Muscle layer of colon (tissue), 2 donors: ENCODE data around the gene QKI.

Experiments used
- H3K27ac ChIP-seq: one replicate; pipeline ENCODE4 v1.7.0; 2013; ENCODE audit warnings: low read depth, mild to moderate bottlenecking, low read length, moderate library complexity
- H3K27me3 ChIP-seq, 2 donors: one replicate each; pipeline ENCODE4 v1.7.0; 2013; ENCODE audit warnings: low read length in 2 of 2, mild to moderate bottlenecking in 2 of 2; ENCODE audit not compliant: insufficient read depth in 2 of 2, control insufficient read depth in 1 of 2
- H3K36me3 ChIP-seq: one replicate; pipeline ENCODE4 v1.7.0; 2013; ENCODE audit warnings: mild to moderate bottlenecking, low read length; ENCODE audit not compliant: insufficient read depth
- H3K4me1 ChIP-seq: one replicate; pipeline ENCODE4 v1.7.0; 2013; ENCODE audit warnings: mild to moderate bottlenecking, low read length; ENCODE audit not compliant: insufficient read depth
- H3K4me3 ChIP-seq, 2 donors: one replicate each; pipeline ENCODE4 v1.7.0; 2013; ENCODE audit warnings: low read length in 2 of 2, low read depth in 1 of 2, mild to moderate bottlenecking in 1 of 2, moderate library complexity in 1 of 2
- H3K9ac ChIP-seq: one replicate; pipeline ENCODE4 v1.7.0; 2013; ENCODE audit warnings: low read length
- H3K9me3 ChIP-seq: one replicate; pipeline ENCODE4 v1.7.0; 2013; ENCODE audit warnings: mild to moderate bottlenecking, low read length
- donor health status: abdominal sarcoma.
- donor health status: Adenocarcinoma of cecum.

QKI gene

GRCh38 chr6:163607792-163608191, 193.3 kb downstream of the QKI start:
- H3K27ac ChIP-seq = no peak overlapping the region
- no peaks in the 10 kb centered on the region for H3K27me3 ChIP-seq
- no peaks in the 10 kb centered on the region for H3K4me1 ChIP-seq
- H3K4me3 ChIP-seq = no peak overlapping the region
- H3K9me3 ChIP-seq = no peaks in the 10 kb centered on the region
- H3K9ac ChIP-seq = no peak overlapping the region
- no peaks in the 10 kb centered on the region for H3K36me3 ChIP-seq

GRCh38 chr6:163608204-163608644, 193.7 kb downstream of the QKI start:
- H3K36me3 ChIP-seq = no peaks in the 10 kb centered on the region
- no peak overlapping the region for H3K9ac ChIP-seq
- H3K4me1 ChIP-seq = no peaks in the 10 kb centered on the region

DNA sequence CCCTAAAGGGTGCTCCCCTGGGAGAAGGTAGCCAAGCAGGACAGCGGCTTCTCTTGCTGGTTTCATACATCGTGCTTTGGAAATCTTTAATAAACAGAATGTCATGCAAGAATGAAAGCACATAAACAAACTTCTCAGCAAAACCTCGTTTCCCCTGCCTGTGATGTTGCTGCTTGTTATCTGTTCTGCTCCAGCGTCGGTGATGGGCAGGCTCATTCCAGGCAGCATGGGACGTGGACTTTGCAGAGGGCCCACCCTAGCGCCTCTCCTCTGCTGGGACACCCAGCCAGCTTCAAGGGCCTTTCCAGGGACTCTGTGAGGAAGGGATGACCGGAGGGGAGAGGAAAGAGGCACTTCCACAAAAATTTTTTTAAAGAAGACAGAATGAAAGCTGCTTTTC, 197.7 kb downstream of the QKI start:
- Histone ChIP-seq H3K36me3 (no peaks in the 10 kb centered on the region), H3K4me1 (no peaks in the 10 kb centered on the region), H3K27ac (no peak overlapping the region), H3K9me3 (no peaks in the 10 kb centered on the region), H3K4me3 (no peak overlapping the region), H3K9ac (no peak overlapping the region), H3K27me3 (no peaks in the 10 kb centered on the region)

More at GRCh38 chr6:163608204-163608644, 193.7 kb downstream of the QKI start:
- Histone ChIP-seq H3K4me3 (no peak overlapping the region), H3K27ac (no peak overlapping the region), H3K27me3 (no peaks in the 10 kb centered on the region), H3K9me3 (no peaks in the 10 kb centered on the region)

GRCh38 chr6:163613025-163613424, 198.5 kb downstream of the QKI start:
- Histone ChIP-seq H3K9ac (no peak overlapping the region), H3K9me3 (no peaks in the 10 kb centered on the region), H3K4me1 (no peaks in the 10 kb centered on the region), H3K36me3 (no peaks in the 10 kb centered on the region), H3K27me3 (no peaks in the 10 kb centered on the region), H3K4me3 (no peak overlapping the region), H3K27ac (no peak overlapping the region)

GRCh38 chr6:163613668-163614067, 199.2 kb downstream of the QKI start:
- no peaks in the 10 kb centered on the region for H3K27me3 ChIP-seq
- no peaks in the 10 kb centered on the region for H3K4me1 ChIP-seq
- H3K9me3 ChIP-seq = no peaks in the 10 kb centered on the region
- no peaks in the 10 kb centered on the region for H3K36me3 ChIP-seq
- no peak overlapping the region for H3K4me3 ChIP-seq
- H3K27ac ChIP-seq = no peak overlapping the region
- H3K9ac ChIP-seq = no peak overlapping the region

DNA sequence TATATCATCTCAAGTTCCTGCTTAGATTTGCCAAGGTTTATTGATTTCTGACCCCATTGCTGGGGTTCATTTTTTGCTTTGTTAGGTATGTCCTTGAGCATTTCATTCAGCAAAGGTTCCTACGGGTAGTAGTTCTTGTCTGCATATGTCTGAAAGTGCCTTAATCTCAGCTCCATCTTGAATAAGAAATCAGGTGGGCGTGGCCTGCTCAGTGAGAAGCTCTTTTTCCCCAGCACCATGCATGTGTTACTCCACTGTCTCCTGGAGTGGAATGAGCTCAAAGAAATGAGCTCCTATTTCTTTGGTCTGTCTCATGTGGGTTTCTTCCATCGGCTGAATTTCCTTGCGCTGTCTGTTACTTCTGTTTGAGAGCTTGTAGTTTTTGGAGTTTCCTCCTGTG, 201.9 kb downstream of the QKI start:
- H3K4me3 ChIP-seq = no peak overlapping the region
- H3K9ac ChIP-seq = no peak overlapping the region
- no peaks in the 10 kb centered on the region for H3K27me3 ChIP-seq
- no peaks in the 10 kb centered on the region for H3K4me1 ChIP-seq
- H3K9me3 ChIP-seq = no peaks in the 10 kb centered on the region
- H3K27ac ChIP-seq = no peak overlapping the region
- no peaks in the 10 kb centered on the region for H3K36me3 ChIP-seq

DNA sequence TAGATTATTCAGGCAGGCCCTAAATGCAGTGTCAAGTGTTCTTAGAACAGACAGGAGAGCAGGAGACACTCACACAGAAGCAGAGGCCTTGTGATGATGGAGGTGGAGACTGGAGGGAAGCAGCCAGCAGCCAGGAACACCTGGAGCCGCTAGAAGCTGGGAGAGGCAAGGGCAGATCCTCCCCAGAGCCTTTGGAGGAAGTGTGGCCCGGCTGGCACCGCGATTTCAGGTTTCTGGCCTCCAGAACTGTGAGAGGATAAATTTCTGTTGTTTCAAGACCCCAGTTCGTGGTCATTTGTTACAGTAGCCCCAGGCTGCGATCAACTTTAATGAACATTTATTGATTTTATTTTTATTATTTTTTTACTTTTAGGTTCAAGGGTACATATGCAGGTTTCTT, 203.0 kb downstream of the QKI start:
- H3K9me3 ChIP-seq = no peaks in the 10 kb centered on the region
- H3K4me3 ChIP-seq = no peak overlapping the region
- no peaks in the 10 kb centered on the region for H3K4me1 ChIP-seq
- no peak overlapping the region for H3K9ac ChIP-seq
- no peaks in the 10 kb centered on the region for H3K27me3 ChIP-seq
- no peaks in the 10 kb centered on the region for H3K36me3 ChIP-seq
- H3K27ac ChIP-seq = no peak overlapping the region

DNA sequence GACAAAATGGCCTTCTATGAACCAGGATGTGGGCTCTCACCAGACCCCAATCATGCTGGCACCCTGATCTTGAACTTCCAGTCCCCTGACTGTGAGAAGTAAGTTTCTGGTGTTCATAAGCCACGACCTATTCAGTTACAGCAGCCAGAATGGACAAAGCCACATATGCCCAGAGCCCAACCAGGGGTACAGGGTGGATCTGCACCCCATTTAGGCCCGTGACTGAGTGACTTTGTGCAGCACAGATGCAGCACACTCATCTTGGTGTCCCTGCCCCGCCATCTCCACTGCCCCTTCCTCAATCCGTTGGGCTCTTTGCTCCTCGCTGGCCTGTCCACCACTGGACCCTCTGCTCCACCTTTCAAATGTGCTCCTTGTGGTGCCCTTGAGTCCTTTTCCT, 205.6 kb downstream of the QKI start:
- Histone ChIP-seq H3K27me3 (no peaks in the 10 kb centered on the region), H3K4me3 (no peak overlapping the region), H3K27ac (no peak overlapping the region), H3K4me1 (no peaks in the 10 kb centered on the region), H3K9me3 (no peaks in the 10 kb centered on the region), H3K36me3 (no peaks in the 10 kb centered on the region), H3K9ac (no peak overlapping the region)

GRCh38 chr6:163620670-163621330, 206.3 kb downstream of the QKI start:
- Histone ChIP-seq H3K9ac (no peak overlapping the region), H3K27ac (no peak overlapping the region), H3K4me3 (no peak overlapping the region), H3K36me3 (no peaks in the 10 kb centered on the region), H3K27me3 (no peaks in the 10 kb centered on the region), H3K4me1 (no peaks in the 10 kb centered on the region), H3K9me3 (no peaks in the 10 kb centered on the region)

DNA sequence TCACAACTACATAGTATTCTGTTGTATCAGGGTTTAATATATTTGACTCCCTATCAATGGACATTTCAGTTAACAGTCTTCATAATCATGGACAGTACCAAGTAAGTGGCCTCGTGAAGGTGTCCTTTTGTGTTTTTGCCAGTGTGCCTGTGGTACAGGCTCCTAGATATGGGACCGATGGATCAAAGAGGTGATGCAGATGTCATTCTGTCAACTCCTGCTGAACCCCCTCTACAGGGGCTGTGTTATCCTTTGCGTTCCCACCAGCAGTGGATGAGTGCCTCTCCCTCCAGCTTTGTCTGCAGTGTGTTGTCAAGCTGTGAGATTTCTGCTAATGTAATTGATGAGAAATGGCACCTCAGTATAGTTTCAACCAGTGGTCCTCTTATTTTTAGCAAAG, 210.7 kb downstream of the QKI start:
- Histone ChIP-seq H3K9me3 (no peaks in the 10 kb centered on the region), H3K9ac (no peak overlapping the region), H3K27me3 (peaks cover 0 to 5% of the 10 kb centered on the region in 2 donors), H3K4me3 (no peak overlapping the region), H3K4me1 (no peaks in the 10 kb centered on the region), H3K27ac (no peak overlapping the region), H3K36me3 (no peaks in the 10 kb centered on the region)

DNA sequence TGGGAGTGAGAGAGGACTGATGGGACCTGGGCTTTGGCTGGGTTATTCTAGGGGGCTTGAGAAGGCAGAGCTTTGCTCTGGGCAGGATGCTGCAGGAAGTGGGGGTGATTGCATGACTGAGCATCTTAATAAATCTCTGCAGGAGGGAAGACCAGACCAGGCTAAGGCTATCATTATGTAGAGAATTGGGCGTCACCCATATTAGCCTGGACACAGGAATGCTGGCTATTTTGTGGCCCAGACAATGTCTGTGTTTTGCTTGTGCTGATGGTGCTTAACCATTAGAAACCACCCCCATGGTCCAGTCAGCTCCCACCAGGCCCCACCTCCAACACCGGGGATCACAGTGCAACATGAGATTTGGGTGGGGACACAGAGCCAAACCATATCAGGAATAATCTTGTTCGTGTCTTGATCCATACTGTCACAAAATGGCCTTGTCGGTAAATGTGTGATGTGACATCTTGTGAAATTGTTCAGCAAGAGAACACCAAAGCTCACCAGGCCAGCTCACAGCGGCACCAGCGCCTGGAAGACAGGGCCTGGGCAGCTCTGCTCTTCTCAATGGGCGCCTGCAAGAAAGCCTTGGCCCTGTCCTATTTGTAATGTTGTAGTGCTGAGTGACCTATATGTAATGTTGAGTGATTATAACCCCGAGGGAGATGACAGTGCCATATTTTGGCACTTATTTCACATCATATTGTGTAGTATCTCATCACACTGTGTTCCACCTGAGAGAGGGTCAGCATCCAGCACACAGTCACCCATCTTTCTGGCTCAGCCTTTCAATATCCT, 211.8 kb downstream of the QKI start:
- no peak overlapping the region for H3K27ac ChIP-seq
- no peaks in the 10 kb centered on the region for H3K9me3 ChIP-seq
- no peaks in the 10 kb centered on the region for H3K4me1 ChIP-seq
- H3K36me3 ChIP-seq = no peaks in the 10 kb centered on the region
- H3K9ac ChIP-seq = no peak overlapping the region
- peaks cover 0 to 14% of the 10 kb centered on the region in 2 donors for H3K27me3 ChIP-seq
- no peak overlapping the region for H3K4me3 ChIP-seq
